Fibroblast of skin of abdomen (primary cell): Measurements from ENCODE around the gene FADS1.

Experiments
- DNase-seq: peaks from one replicate; pipeline ENCODE4 v3.0.0-alpha.2; 2013

Gene FADS1

DNA sequence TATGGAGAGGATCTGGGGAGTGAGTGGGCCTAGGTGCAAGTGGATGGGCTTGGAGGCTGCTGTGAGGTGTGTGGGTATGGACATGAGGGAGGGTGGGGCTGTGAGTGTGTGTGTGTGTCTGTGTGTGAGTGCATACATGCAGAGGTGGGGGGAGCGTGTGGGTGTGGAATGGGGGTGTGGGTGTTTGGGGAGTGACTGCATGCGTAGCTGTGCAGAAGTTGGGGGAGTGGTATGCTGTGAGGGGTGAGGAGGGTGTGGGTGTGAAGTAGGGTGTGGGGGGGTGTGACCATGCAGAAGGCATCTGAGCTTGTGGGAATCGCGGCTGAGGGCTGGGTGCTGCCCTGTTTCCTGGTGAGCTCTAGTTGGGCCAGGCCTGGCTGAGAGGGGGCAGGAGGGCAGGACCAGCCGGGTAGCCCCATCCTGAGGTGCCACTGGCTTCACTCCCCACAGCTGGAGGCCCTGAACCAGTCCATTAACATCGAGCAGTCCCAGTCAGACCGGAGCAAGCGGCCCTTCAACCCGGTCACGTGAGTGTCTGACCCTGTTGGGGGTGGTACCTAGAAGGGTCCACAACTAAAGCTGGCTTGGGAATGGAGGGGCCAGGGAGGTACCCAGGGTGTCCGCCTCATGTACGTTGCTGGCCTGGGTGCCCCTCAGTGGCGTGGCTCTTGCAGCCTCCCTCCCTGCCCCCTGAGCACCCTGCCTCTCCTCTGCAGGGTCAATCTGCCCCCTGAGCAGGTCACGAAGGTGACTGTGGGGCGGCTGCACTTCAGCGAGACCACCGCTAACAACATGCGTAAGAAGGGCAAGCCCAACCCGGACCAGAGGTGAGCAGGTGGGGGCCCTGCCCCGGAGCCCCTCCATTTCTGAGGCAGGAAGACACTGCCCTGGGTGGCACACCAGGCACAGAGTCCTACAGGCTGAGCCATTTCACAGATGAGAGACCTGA lies 40.9 kb downstream of the FADS1 start:
- no peak for DNase-seq

DNA sequence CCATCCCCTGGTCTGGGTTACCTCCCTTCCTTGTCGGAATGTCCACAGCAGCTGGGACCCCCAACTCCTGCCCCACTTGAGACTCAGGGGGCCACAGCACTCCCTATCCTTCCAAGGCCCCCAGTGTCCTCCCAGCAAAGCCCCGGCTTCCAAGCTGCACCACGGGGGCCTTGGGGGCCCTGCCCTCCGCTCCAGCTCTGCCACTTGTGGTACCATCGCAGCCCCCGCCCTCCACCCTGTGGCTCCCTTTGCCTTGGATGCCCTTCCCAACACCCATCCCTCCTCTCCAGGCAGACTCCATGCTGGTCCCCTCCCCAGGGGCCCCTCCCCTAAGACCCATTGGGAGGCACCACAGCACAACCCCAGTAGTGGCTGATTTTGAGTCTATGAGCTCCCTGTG lies 41.7 kb downstream of the FADS1 start:
- no peak for DNase-seq

GRCh38 chr11:61774411-61774810 lies 42.4 kb downstream of the FADS1 start:
- DNase-seq = no peak

GRCh38 chr11:61773809-61774208 lies 43.0 kb downstream of the FADS1 start:
- DNase-seq = no peak

DNA sequence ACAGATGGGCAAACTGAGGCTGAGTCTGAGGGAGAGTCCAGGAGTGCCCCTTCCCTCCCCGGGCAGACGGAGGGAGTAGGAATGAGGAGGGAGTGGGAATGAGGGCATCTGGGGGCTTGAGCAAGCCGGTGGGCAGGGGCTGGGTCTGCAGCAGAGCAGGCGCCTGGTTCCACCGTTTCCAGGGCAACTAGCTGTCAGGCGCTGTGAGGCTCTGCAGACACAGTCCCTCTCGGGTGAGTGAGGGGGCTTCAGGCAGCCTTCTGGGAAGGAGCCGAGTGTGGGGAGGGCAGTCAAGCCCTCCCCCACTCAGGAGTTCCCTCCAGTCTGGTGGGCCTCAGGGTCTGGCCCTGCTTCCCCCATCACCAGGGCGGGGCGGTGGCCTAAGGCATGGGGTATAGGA lies 43.4 kb downstream of the FADS1 start:
- DNase-seq = no peak

- no peak for DNase-seq
These were observed 44.8 kb downstream of the FADS1 start for GRCh38 chr11:61771985-61772455.

GRCh38 chr11:61771195-61771894 lies 45.5 kb downstream of the FADS1 start:
- DNase-seq = no peak

GRCh38 chr11:61769946-61770683 lies 46.7 kb downstream of the FADS1 start:
- no peak for DNase-seq

GRCh38 chr11:61769169-61769920 lies 47.5 kb downstream of the FADS1 start:
- peak; percentile 25 for DNase-seq

DNA sequence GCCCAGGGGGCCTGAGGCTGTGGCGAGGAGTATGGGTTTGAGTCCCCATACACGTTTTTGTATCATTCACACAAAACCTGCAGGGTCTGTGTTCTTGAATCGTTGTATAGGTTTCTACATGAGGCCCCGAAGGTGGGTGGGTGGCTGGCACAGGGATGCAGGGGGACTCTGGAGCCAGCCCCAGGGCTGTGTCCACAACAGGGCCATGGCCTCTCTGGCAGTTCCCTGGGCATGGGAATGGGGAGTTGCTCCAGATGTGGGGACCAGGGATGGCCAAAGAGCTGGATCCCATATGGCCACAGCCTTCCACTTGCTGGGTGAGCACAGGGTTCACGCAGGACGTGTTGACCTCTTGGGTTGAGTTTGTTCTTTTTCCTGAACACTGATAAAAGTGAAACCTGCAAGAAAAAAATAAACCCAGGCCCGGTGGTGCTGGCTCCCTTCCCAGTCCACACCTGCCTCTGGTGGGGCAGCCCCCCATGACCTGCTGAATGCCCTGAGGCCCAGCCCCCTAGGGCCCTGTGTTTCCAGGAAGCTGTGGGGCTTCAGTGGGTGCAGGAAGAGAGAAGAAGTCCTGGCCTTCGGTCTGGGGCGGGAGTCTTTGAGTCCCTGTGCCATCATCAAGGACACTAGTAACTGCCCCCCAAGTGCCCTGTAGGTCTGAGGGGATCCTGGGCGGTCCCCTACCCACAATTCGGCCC lies 48.3 kb downstream of the FADS1 start:
- no peak for DNase-seq

GRCh38 chr11:61766353-61766841 lies 50.4 kb downstream of the FADS1 start:
- peak; percentile 28 for DNase-seq

DNA sequence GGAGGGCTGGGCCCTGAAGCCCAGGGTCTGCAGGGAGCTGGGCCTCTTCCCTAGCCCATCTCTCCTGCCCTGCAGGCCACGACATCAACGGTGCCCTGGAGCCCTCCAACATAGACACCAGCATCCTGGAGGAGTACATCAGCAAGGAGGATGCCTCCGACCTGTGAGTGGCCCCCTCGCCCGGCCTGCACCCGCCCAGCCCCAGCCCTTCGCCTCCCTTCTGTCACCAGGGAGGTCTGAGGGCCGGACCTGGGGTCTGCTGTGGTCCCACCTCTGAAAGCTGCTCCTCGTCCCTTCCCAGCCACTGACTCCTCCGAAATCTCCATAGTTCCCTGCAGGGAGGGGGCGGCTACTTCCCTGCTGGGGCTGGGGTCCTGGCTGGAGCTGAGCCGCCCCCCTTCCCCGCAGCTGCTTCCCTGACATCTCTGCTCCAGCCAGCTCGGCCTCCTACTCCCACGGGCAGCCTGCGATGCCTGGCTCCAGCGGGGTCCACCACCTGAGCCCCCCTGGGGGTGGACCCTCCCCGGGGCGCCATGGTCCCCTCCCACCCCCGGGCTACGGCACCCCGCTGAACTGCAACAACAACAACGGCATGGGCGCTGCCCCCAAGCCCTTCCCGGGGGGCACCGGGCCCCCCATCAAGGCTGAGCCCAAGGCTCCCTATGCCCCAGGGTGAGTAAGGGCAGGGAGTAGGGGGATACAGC lies 51.1 kb downstream of the FADS1 start:
- no peak for DNase-seq

- no peak for DNase-seq
These were observed 52.1 kb downstream of the FADS1 start for GRCh38 chr11:61764606-61765260.

- DNase-seq = no peak
These were observed 52.7 kb downstream of the FADS1 start for GRCh38 chr11:61763930-61764605.

GRCh38 chr11:61762798-61763197 lies 54.0 kb downstream of the FADS1 start:
- DNase-seq = peak; percentile 35

DNA sequence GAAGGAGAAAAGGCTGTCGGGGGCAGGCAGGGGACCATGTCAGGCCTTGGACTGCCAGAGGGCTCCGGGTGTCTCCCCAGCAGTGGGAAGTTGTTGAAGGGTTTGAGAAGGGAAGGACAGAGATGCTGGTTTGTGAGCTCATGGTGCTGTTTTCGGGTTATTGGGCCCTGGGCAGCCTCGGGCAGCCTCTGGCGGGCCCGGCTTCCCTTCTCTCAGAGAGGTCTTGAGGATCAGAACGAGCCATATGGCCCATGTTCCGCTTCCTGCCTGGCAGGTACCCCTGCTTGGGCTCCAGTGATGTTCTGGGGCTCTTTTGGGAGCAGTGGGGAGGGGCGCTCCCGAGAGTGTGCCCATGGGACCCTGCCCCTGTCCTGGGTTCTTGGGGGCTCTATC lies 54.6 kb downstream of the FADS1 start:
- DNase-seq = no peak

- no peak for DNase-seq
These were observed 55.2 kb downstream of the FADS1 start for GRCh38 chr11:61761440-61762222.

- DNase-seq = no peak
These were observed 55.9 kb downstream of the FADS1 start for GRCh38 chr11:61760946-61761345.
